ENCODE measurements around the gene HIP1R.

- TF ChIP-seq POLR2AphosphoS5 (IDR thresholded peaks at IDR 0.05; ENCODE audit: low read depth, low read length) (no peak), RAD21 (IDR thresholded peaks at IDR 0.05 in 1 of 2, conservative IDR thresholded peaks at IDR 0.05 in 1 of 2; ENCODE audit: low read depth in 2 of 2, low read length in 2 of 2) (no peak), JUND (IDR thresholded peaks at IDR 0.05; ENCODE audit: low read length) (no peak), MAX (IDR thresholded peaks at IDR 0.05) (no peak)
Observed at GRCh38 chr12:122859303-122860039, 24.2 kb downstream of the HIP1R start.
